DOHH2 (cell line): ENCODE measurements around the gene PRKN.

Experiments used
- EZH2phosphoT487 ChIP-seq: fragments of 200-600 bp; sonication (generic); IDR thresholded peaks from 2 replicates; pipeline ENCODE4 v1.6.1; 2017; ENCODE audit warnings: borderline replicate concordance, mild to moderate bottlenecking, antibody characterized with exemption, low read length, moderate library complexity, mixed read lengths
- TF ChIP-seq, protein P1 (sequence below): fragments of 200-600 bp; sonication (generic); IDR thresholded peaks from one replicate; pipeline ENCODE4 v1.5.1; 2014; ENCODE audit warnings: antibody characterized with exemption, mild to moderate bottlenecking, low read depth, low read length; ENCODE audit not compliant: poor library complexity, severe bottlenecking

DNA sequence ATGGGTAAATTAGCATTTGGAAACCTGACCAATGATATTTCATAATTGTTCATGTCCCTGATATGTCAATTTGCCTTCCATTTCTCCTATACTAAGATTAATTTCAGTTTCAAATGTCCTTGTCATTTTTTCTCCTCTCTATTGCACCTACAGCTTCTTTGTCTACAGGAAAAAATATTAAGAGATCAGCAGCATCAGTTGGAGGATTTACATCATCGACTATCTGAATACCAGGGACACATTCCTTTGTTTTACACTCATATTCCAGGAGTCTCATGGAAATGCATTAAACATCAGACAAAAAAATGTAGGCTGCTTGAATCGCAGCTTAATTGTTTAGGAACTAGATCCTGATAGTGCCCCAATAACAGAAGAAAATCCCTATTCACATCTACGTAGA lies 188.2 kb downstream of the PRKN start:
- TF ChIP-seq, protein P1, sequence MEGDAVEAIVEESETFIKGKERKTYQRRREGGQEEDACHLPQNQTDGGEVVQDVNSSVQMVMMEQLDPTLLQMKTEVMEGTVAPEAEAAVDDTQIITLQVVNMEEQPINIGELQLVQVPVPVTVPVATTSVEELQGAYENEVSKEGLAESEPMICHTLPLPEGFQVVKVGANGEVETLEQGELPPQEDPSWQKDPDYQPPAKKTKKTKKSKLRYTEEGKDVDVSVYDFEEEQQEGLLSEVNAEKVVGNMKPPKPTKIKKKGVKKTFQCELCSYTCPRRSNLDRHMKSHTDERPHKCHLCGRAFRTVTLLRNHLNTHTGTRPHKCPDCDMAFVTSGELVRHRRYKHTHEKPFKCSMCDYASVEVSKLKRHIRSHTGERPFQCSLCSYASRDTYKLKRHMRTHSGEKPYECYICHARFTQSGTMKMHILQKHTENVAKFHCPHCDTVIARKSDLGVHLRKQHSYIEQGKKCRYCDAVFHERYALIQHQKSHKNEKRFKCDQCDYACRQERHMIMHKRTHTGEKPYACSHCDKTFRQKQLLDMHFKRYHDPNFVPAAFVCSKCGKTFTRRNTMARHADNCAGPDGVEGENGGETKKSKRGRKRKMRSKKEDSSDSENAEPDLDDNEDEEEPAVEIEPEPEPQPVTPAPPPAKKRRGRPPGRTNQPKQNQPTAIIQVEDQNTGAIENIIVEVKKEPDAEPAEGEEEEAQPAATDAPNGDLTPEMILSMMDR: no peak
- no peak for TF ChIP-seq EZH2phosphoT487
